ENCODE measurements around the gene ADAP2. TPM values are rescaled to one million over a fixed set of nuclear protein-coding genes. Genes with fewer than 3 reads are reported as not detected.

Gene ADAP2
- total and polyA plus RNA-seq, 2 donors (not counting 1 experiment from before 2014, with no cell fraction given) = 3.8 to 4.3 TPM

GRCh38 chr17:30920683-30921543 lies 832 bp upstream of the ADAP2 start:
- DNase-seq (ENCODE audit: low read depth in 2 of 2) = no peak
- H3K9me3 ChIP-seq (ENCODE audit: control insufficient read depth, insufficient read depth, low read depth, low read length) = no peaks in the 10 kb centered on the region
- no peaks in the 10 kb centered on the region for H3K36me3 ChIP-seq (ENCODE audit: control insufficient read depth, insufficient read depth, low read length)
- H3K27me3 ChIP-seq (ENCODE audit: control insufficient read depth, insufficient read depth, low read length) = peaks cover 2% of the 10 kb centered on the region
- no peak overlapping the region for H3K4me3 ChIP-seq (replicated peaks in 1 of 4; ENCODE audit: control extremely low read depth in 1 of 4, insufficient read depth in 1 of 4, low read depth in 3 of 4, low read length in 4 of 4)
- peaks cover 10% of the 10 kb centered on the region for H3K4me1 ChIP-seq (ENCODE audit: control insufficient read depth, extremely low read depth, insufficient read depth, low read length)
- no peaks in the 10 kb centered on the region for H3K79me2 ChIP-seq (ENCODE audit: control insufficient read depth, insufficient read depth, low read length)
- TF ChIP-seq EZH2 (IDR thresholded peaks at IDR 0.05; ENCODE audit: low read length, missing control alignments) = no peak
- TF ChIP-seq, protein P1, sequence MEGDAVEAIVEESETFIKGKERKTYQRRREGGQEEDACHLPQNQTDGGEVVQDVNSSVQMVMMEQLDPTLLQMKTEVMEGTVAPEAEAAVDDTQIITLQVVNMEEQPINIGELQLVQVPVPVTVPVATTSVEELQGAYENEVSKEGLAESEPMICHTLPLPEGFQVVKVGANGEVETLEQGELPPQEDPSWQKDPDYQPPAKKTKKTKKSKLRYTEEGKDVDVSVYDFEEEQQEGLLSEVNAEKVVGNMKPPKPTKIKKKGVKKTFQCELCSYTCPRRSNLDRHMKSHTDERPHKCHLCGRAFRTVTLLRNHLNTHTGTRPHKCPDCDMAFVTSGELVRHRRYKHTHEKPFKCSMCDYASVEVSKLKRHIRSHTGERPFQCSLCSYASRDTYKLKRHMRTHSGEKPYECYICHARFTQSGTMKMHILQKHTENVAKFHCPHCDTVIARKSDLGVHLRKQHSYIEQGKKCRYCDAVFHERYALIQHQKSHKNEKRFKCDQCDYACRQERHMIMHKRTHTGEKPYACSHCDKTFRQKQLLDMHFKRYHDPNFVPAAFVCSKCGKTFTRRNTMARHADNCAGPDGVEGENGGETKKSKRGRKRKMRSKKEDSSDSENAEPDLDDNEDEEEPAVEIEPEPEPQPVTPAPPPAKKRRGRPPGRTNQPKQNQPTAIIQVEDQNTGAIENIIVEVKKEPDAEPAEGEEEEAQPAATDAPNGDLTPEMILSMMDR (conservative IDR thresholded peaks at IDR 0.05 in 1 of 2, IDR thresholded peaks at IDR 0.05 in 1 of 2; ENCODE audit: low read depth in 1 of 2, low read length in 2 of 2) = no peak
- no peaks in the 10 kb centered on the region for H4K20me1 ChIP-seq (ENCODE audit: control insufficient read depth, extremely low read depth, insufficient read depth, low read length)
- no peak overlapping the region for H3K9ac ChIP-seq (ENCODE audit: insufficient read depth, low read length)
- H3K4me2 ChIP-seq (ENCODE audit: extremely low read depth, insufficient read depth, low read length) = peak overlapping the region; percentile 41
- peak overlapping the region; percentile 28 for H3K27ac ChIP-seq (ENCODE audit: insufficient read depth, low read length)
- H2AFZ ChIP-seq (ENCODE audit: low read length) = peak overlapping the region; percentile 65

GRCh38 chr17:30922235-30923030 lies 688 bp downstream of the ADAP2 start:
- peaks cover 10% of the 10 kb centered on the region for H3K4me1 ChIP-seq (ENCODE audit: control insufficient read depth, extremely low read depth, insufficient read depth, low read length)
- H3K36me3 ChIP-seq (ENCODE audit: control insufficient read depth, insufficient read depth, low read length) = no peaks in the 10 kb centered on the region
- peak overlapping the region; percentile 51 for H2AFZ ChIP-seq (ENCODE audit: low read length)
- no peak overlapping the region for H3K27ac ChIP-seq (ENCODE audit: insufficient read depth, low read length)
- TF ChIP-seq EZH2 (IDR thresholded peaks at IDR 0.05; ENCODE audit: low read length, missing control alignments) = no peak
- peaks cover 2% of the 10 kb centered on the region for H3K27me3 ChIP-seq (ENCODE audit: control insufficient read depth, insufficient read depth, low read length)
- DNase-seq (ENCODE audit: low read depth in 2 of 2) = no peak
- no peaks in the 10 kb centered on the region for H3K79me2 ChIP-seq (ENCODE audit: control insufficient read depth, insufficient read depth, low read length)
- peak overlapping the region in 3 of 4 experiments; percentile 24 to 37 (median 25) for H3K4me3 ChIP-seq (replicated peaks in 1 of 4; ENCODE audit: control extremely low read depth in 1 of 4, insufficient read depth in 1 of 4, low read depth in 3 of 4, low read length in 4 of 4)
- peak overlapping the region; percentile 6 for H3K9ac ChIP-seq (ENCODE audit: insufficient read depth, low read length)
- H4K20me1 ChIP-seq (ENCODE audit: control insufficient read depth, extremely low read depth, insufficient read depth, low read length) = no peaks in the 10 kb centered on the region
- no peaks in the 10 kb centered on the region for H3K9me3 ChIP-seq (ENCODE audit: control insufficient read depth, insufficient read depth, low read depth, low read length)
- peak overlapping the region; percentile 70 for H3K4me2 ChIP-seq (ENCODE audit: extremely low read depth, insufficient read depth, low read length)

GRCh38 chr17:30924341-30924740 lies 2.6 kb downstream of the ADAP2 start:
- Histone ChIP-seq H3K4me1 (ENCODE audit: control insufficient read depth, extremely low read depth, insufficient read depth, low read length) (peaks cover 10% of the 10 kb centered on the region), H3K9ac (ENCODE audit: insufficient read depth, low read length) (no peak overlapping the region), H4K20me1 (ENCODE audit: control insufficient read depth, extremely low read depth, insufficient read depth, low read length) (no peaks in the 10 kb centered on the region), H2AFZ (ENCODE audit: low read length) (no peak overlapping the region), H3K36me3 (ENCODE audit: control insufficient read depth, insufficient read depth, low read length) (no peaks in the 10 kb centered on the region), H3K9me3 (ENCODE audit: control insufficient read depth, insufficient read depth, low read depth, low read length) (no peaks in the 10 kb centered on the region), H3K27ac (ENCODE audit: insufficient read depth, low read length) (no peak overlapping the region), H3K79me2 (ENCODE audit: control insufficient read depth, insufficient read depth, low read length) (no peaks in the 10 kb centered on the region), H3K27me3 (ENCODE audit: control insufficient read depth, insufficient read depth, low read length) (peaks cover 2% of the 10 kb centered on the region), H3K4me2 (ENCODE audit: extremely low read depth, insufficient read depth, low read length) (no peak overlapping the region), H3K4me3 (replicated peaks in 1 of 4; ENCODE audit: control extremely low read depth in 1 of 4, insufficient read depth in 1 of 4, low read depth in 3 of 4, low read length in 4 of 4) (no peak overlapping the region)
- no peak for TF ChIP-seq EZH2 (IDR thresholded peaks at IDR 0.05; ENCODE audit: low read length, missing control alignments)
- TF ChIP-seq, protein P1 (conservative IDR thresholded peaks at IDR 0.05 in 1 of 2, IDR thresholded peaks at IDR 0.05 in 1 of 2; ENCODE audit: low read depth in 1 of 2, low read length in 2 of 2) = no peak
- DNase-seq (ENCODE audit: low read depth in 2 of 2) = no peak
